22Rv1 (cell line): ENCODE results near the gene CCL28.

Experiments
- CTCF ChIP-seq: fragments of 450-650 bp; IDR thresholded peaks from 2 replicates; pipeline ENCODE4 v1.5.1; 2017; ENCODE audit warnings: mild to moderate bottlenecking
- ZFX ChIP-seq: fragments of 450-650 bp; IDR thresholded peaks from 2 replicates; pipeline ENCODE4 v1.6.1; 2017; ENCODE audit warnings: antibody characterized with exemption, borderline replicate concordance

DNA sequence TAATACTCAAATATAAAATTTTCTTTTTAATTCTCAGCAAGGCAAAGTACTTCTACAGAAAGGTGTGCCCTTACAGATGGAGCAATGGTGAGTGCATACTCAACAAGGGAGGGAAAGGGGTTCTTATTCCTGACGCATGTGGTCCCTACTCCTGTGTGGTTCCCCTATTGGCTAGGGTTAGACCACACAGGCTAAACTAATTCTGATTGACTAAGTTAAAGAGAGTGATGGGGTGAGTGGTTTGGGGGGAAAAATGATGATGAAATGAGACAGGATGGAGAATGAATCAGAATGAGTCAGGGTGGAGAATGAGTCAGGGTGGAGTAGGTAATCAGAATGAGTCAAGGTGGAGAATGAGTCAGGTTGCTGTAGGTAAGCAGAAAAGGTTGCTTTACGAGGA lies 76.0 kb downstream of the CCL28 start:
- TF ChIP-seq CTCF (no peak), ZFX (no peak)
